ENCODE data around the gene SSX2IP. TPM values are rescaled to one million over a fixed set of nuclear protein-coding genes. Genes with fewer than 3 reads are reported as not detected.

SSX2IP gene, protein sequence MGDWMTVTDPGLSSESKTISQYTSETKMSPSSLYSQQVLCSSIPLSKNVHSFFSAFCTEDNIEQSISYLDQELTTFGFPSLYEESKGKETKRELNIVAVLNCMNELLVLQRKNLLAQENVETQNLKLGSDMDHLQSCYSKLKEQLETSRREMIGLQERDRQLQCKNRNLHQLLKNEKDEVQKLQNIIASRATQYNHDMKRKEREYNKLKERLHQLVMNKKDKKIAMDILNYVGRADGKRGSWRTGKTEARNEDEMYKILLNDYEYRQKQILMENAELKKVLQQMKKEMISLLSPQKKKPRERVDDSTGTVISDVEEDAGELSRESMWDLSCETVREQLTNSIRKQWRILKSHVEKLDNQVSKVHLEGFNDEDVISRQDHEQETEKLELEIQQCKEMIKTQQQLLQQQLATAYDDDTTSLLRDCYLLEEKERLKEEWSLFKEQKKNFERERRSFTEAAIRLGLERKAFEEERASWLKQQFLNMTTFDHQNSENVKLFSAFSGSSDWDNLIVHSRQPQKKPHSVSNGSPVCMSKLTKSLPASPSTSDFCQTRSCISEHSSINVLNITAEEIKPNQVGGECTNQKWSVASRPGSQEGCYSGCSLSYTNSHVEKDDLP
- 2.0 and 3.5 TPM in 2 replicates for total RNA-seq

DNA sequence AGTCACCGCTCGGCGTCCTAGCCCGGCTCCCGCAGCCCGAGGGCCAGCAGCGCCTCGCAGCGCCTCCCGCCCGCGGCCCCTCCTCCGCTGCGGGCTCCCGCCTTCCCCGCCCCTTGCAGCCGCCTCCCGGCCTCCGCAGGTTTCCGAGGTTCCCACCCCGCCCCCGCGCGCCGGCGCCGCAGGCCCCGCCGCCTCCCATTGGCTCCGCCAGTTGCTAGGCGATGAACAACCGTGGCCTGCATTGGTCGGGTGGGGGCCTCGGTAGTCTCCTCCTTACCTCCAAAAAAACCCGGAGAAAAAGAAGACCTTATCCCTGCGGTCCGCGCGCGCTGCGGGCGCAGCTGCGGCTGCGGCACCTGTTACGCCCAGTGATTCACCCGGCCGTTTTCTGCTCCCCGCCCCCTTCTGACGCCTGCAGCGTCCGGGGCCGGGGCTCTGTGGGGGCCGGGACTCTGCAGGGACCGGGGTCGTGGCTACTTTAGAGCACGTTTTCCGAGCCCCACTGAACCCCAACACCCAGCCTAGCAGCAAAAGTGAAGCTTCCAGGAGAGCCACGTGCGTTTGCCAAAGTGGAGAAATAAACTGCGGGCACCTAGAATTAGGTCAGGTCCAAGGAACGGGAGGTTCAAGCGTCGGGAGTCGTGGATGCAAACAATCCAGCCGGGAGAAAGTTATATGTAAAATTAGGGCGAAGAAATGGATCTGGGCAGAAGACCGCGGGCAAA, at the start of gene SSX2IP:
Gene SSX2IP (minus strand): TSS at position 65 of the 725 bp plus-strand sequence. CDS start 19,242 bp downstream, outside the sequence.

Other genes starting within 250 kb of the SSX2IP start
- gene RPF1, start 211.2 kb downstream of the SSX2IP start, total RNA-seq: 15.7 and 22.2 TPM in 2 replicates
- 0.11 and 1.2 TPM in 2 replicates for gene SPATA1, start 184.1 kb downstream of the SSX2IP start, total RNA-seq
- 23.5 and 32.6 TPM in 2 replicates for gene GNG5, start 183.9 kb downstream of the SSX2IP start, total RNA-seq
- 7.3 and 7.9 TPM in 2 replicates for gene CTBS, start 116.0 kb downstream of the SSX2IP start, total RNA-seq
- 0.39 and 3.9 TPM in 2 replicates for gene LPAR3, start 202.7 kb upstream of the SSX2IP start, total RNA-seq